GM18867 (cell line): Measurements from ENCODE around the gene ABCA13.

Source experiments
- ATAC-seq: cut with Tn5 transposase; IDR thresholded peaks from one replicate; pipeline ENCODE4 v1.9.1; 2021; ENCODE audit warnings: mild to moderate bottlenecking, moderate library complexity; ENCODE audit not compliant: unreplicated experiment

Gene ABCA13

GRCh38 chr7:48296966-48297365 lies 125.7 kb downstream of the ABCA13 start:
- ATAC-seq = no peak

- ATAC-seq = peak; percentile 64
Measured at GRCh38 chr7:48298779-48299178, 127.5 kb downstream of the ABCA13 start.

- ATAC-seq = peak; percentile 93
Measured at GRCh38 chr7:48299580-48300169, 128.4 kb downstream of the ABCA13 start.

GRCh38 chr7:48300301-48300700 lies 129.0 kb downstream of the ABCA13 start:
- ATAC-seq = no peak

GRCh38 chr7:48301201-48301600 lies 129.9 kb downstream of the ABCA13 start:
- no peak for ATAC-seq

- ATAC-seq = no peak
Measured at GRCh38 chr7:48304641-48305040, 133.4 kb downstream of the ABCA13 start.

- no peak for ATAC-seq
Measured at GRCh38 chr7:48305661-48306060, 134.4 kb downstream of the ABCA13 start.

- no peak for ATAC-seq
Measured at GRCh38 chr7:48307041-48307714, 135.9 kb downstream of the ABCA13 start.

GRCh38 chr7:48309720-48310119 lies 138.5 kb downstream of the ABCA13 start:
- no peak for ATAC-seq

- no peak for ATAC-seq
Measured at GRCh38 chr7:48311464-48312100, 140.3 kb downstream of the ABCA13 start.

- ATAC-seq = no peak
Measured at GRCh38 chr7:48312151-48312550, 140.9 kb downstream of the ABCA13 start.

- ATAC-seq = no peak
Measured at GRCh38 chr7:48316768-48317167, 145.5 kb downstream of the ABCA13 start.

GRCh38 chr7:48317360-48317759 lies 146.1 kb downstream of the ABCA13 start:
- no peak for ATAC-seq

- no peak for ATAC-seq
Measured at GRCh38 chr7:48321319-48322010, 150.2 kb downstream of the ABCA13 start.

GRCh38 chr7:48337012-48337621 lies 165.9 kb downstream of the ABCA13 start:
- ATAC-seq = no peak

- ATAC-seq = no peak
Measured at GRCh38 chr7:48337781-48338180, 166.5 kb downstream of the ABCA13 start.

GRCh38 chr7:48347230-48347825 lies 176.1 kb downstream of the ABCA13 start:
- ATAC-seq = no peak

- ATAC-seq = no peak
Measured at GRCh38 chr7:48350515-48350914, 179.3 kb downstream of the ABCA13 start.

- no peak for ATAC-seq
Measured at GRCh38 chr7:48351900-48352299, 180.6 kb downstream of the ABCA13 start.

GRCh38 chr7:48355346-48355745 lies 184.1 kb downstream of the ABCA13 start:
- no peak for ATAC-seq

- ATAC-seq = no peak
Measured at GRCh38 chr7:48360574-48360973, 189.3 kb downstream of the ABCA13 start.
